ENCODE measurements around the gene PRAME. TPM values are rescaled to one million over a fixed set of nuclear protein-coding genes. Genes with fewer than 3 reads are reported as not detected.

Gene PRAME
- total and polyA plus RNA-seq, 12 donors, result 0.22 to 0.49 (median 0.41) TPM; not detected in 8

GRCh38 chr22:22595001-22595835, 36.2 kb upstream of the PRAME start:
- Histone ChIP-seq H3K4me3 (no peak overlapping the region), H3K4me1 (no peaks in the 10 kb centered on the region), H3K27ac (no peak overlapping the region), H3K36me3 (no peaks in the 10 kb centered on the region), H3K27me3 (peaks cover 0 to 28% (median 4%) of the 10 kb centered on the region in 7 donors), H3K9me3 (no peaks in the 10 kb centered on the region)
- intact Hi-C loops (cut with DNase I), result loop anchor here in 4 of 10 donors (10.0 kb wide), 3 partner anchors 90 to 530 kb away; no protein-coding TSS in a partner anchor
- WGBS, 2 donors, result 56 to 87% methylated on average over 5 of the region's 5 CpGs
- DNase-seq, result no peak
- ATAC-seq, result no peak
- no peak for TF ChIP-seq CTCF (IDR thresholded peaks at IDR 0.05)

- Histone ChIP-seq H3K4me3 (no peak overlapping the region), H3K4me1 (no peaks in the 10 kb centered on the region), H3K36me3 (no peaks in the 10 kb centered on the region), H3K9me3 (no peaks in the 10 kb centered on the region), H3K27ac (no peak overlapping the region), H3K27me3 (peaks cover 0 to 28% (median 4%) of the 10 kb centered on the region in 7 donors)
- intact Hi-C loops (cut with DNase I), result loop anchor here in 4 of 10 donors (10.0 kb wide), 3 partner anchors 91 to 531 kb away; no protein-coding TSS in a partner anchor
- DNase-seq (peak in 1 of 2 donors; percentile 23), ATAC-seq (no peak)
- TF ChIP-seq CTCF (IDR thresholded peaks at IDR 0.05), result peak; percentile 19 to 73 (median 56)
- WGBS, 2 donors, result 52% methylated on average over 10 of the region's 10 CpGs
These were observed 35.0 kb upstream of the PRAME start for GRCh38 chr22:22593964-22594656.

- ATAC-seq, result no peak
- no peak for TF ChIP-seq CTCF (IDR thresholded peaks at IDR 0.05)
- Histone ChIP-seq H3K36me3 (no peaks in the 10 kb centered on the region), H3K4me3 (no peak overlapping the region), H3K4me1 (no peaks in the 10 kb centered on the region), H3K27me3 (peaks cover 0 to 33% (median 4%) of the 10 kb centered on the region in 7 donors), H3K27ac (no peak overlapping the region), H3K9me3 (no peaks in the 10 kb centered on the region)
- 72 to 73% methylated on average over 2 of the region's 2 CpGs for WGBS, 2 donors
- no peak for DNase-seq
- intact Hi-C loops (cut with DNase I), result loop anchor here in 4 of 10 donors (10.0 kb wide), 3 partner anchors 92 to 532 kb away; no protein-coding TSS in a partner anchor
These were observed 34.2 kb upstream of the PRAME start for GRCh38 chr22:22593250-22593649.
